Left cardiac atrium (tissue), 4 donors: Measurements from ENCODE around the gene CIT. TPM values are rescaled to one million over a fixed set of nuclear protein-coding genes. Genes with fewer than 3 reads are reported as not detected.
A peak's percentile ranks its signal among the peaks of the same experiment; 100 is the strongest.

Experiments used
- ATAC-seq, 2 donors: fragments of 200-7000 bp; cut with Tn5 transposase; one replicate each; pipeline ENCODE4 v1.9.1; 2020; ENCODE audit warnings: mild to moderate bottlenecking in 2 of 2, moderate library complexity in 2 of 2
- DNase-seq: peaks from one replicate; pipeline ENCODE4 v3.0.0-alpha.2; 2020
- intact Hi-C, 2 donors: fragments of 100-400 bp; cut with DNase I; formaldehyde crosslinking; loops; one replicate each; pipeline versions ENCODE4 v1.14.1 to v1.15.1; 2022 to 2023
- total RNA-seq, 2 donors: library from RNA; stranded (reverse); fragmentation: NEBNext Ultra II Directional; extraction: Animal tissue kit (Norgen Biotek cat#: 25700); gene quantifications; one replicate each; pipeline ENCODE4 v1.2.1, GENCODE V29; 2021
- donor health status: DM: no; HTN: yes; CAD: no.
- donor health status: DM: no; HTN: yes; CAD: no; lungs with severe emphysema.
- donor health status: DM: yes; HTN: yes; CAD: no.
- donor health status: Dilated cardiomyopathy.

The CIT gene
- total RNA-seq, 2 donors from 2014 or later = 1.7 to 3.1 TPM

DNA sequence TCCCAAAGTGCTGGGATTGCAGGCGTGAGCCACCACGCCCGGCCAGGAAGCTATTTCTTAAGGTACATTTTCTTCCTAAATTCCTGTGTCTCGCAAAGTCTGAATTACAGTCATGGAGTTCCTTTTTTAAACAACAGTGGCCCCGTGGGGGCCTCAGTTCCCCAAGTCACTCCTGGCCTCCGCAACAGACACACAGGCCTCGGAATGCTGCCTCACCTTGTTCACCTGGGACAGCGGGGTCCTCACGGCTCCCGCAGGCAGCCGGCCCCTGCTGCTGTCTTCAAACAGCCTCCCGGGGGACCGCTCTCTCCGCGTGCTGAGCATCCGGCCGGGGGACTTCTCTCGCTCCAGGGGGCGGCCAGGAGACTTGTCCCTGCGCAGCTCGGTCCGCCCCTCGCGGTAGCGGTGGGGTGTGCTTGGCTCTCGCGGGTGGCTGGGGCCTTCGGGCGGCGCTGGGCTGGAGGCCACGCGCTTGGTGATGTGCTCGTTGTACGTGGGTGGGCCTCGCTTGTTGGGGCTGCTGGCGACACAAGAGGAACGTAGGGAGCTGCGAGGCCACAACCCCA is 187.1 kb downstream of the CIT start:
- DNase-seq (no peak), ATAC-seq (no peak)
- intact Hi-C loops = loop anchor here in 1 of 2 donors (10.0 kb wide), 1 partner anchor 95 kb away; no protein-coding TSS in a partner anchor

DNA sequence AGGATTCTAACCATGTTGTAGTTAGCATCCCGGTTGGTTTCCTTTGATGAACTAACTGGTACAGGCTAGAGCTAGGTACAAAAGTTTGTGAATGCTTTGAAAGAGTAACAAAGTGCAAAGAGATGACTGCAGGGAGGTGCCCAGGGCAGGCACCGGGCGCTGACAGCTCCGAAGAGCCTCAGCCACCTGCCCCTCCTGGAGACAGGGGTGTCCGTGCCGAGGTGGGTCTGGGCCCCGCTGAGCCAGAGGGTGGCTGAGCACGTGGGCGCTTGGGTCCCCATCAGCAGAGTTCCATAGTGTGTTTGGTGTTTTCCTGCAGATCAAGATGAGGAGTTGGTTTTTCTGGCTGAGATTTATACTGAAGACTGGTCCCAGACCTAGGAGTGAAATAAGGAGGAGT is 189.2 kb downstream of the CIT start:
- intact Hi-C loops = no loop called here
- ATAC-seq (no peak), DNase-seq (no peak)

DNA sequence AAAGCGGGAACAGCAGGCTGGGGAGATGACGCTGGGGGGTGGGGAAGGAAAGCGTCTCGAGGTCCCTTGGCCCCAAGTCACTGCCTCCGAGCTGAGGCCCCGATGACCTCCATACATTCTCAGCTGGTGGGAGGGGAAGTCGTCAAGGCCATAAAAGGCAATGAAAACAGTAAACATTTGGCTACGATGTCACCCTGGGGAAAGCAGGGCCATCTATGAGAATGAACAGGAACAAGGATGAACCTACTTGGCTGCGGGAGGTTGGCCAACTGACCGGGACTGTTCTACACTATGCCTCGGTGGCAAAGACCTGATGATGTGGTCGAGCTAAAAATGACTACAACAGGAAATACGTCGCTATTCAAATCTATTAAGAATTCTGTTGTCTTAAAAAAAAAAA is 189.7 kb downstream of the CIT start:
- intact Hi-C loops = no loop called here
- DNase-seq (no peak), ATAC-seq (no peak)

DNA sequence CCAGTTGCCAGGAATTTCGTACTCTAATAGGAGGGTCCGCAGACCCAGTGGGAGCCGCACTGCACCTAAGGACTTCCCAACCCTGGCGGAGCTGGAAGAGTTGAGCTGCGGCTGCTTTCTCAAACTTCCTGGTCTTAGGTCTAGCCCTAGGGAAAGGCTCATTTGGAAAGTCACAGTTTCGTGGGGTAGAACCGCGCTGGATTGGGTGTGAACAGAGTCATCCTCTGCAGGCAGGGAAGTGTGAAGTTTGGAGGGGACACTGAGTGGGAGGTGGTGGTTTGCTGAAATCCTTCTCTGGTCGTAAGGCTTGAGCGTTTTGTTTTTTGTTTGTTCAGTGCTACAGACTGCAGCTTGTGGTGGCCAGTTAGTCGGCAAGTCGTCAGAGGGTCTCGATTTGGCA is 190.3 kb downstream of the CIT start:
- intact Hi-C loops = no loop called here
- no peak for DNase-seq
- ATAC-seq = no peak

DNA sequence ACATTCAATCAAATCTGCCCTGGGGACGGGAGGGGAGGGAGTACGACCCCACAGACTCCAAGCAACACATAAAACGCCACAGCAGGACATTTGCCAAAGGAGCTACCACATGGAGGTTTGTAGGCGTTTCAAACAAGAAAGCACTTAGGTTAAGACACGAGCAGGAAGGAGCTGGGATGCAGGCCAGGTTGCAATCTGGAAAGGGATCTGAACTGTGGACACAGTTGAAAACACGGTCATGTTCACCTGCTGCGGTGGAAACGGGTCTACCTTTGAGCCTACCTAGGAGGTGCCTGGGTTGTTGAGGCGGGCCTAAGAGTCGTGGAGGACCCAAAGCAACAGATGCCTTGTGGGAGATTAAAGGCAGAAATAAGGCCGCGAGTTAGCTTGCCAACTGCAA is 190.8 kb downstream of the CIT start:
- ATAC-seq = no peak
- DNase-seq = no peak
- intact Hi-C loops = no loop called here

DNA sequence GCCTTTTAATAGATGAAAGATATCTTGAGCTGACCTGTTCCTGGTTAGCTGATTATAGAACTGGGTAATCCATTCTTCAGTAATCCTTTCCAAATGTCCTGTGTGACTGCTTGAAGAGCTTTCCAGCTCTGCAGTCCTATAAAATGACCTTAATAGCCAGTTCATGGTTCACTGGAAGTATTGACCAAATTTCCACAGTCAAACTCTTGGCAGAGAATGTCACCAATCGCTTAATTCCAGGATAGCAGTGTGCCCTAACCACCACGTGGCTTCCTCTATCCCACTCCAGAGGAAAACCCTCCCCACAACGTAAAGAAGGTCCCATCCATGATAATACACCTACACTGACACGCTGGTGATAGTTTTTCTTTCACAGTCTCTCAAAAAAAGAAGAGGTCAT is 191.7 kb downstream of the CIT start:
- ATAC-seq (no peak), DNase-seq (no peak)
- intact Hi-C loops = no loop called here

DNA sequence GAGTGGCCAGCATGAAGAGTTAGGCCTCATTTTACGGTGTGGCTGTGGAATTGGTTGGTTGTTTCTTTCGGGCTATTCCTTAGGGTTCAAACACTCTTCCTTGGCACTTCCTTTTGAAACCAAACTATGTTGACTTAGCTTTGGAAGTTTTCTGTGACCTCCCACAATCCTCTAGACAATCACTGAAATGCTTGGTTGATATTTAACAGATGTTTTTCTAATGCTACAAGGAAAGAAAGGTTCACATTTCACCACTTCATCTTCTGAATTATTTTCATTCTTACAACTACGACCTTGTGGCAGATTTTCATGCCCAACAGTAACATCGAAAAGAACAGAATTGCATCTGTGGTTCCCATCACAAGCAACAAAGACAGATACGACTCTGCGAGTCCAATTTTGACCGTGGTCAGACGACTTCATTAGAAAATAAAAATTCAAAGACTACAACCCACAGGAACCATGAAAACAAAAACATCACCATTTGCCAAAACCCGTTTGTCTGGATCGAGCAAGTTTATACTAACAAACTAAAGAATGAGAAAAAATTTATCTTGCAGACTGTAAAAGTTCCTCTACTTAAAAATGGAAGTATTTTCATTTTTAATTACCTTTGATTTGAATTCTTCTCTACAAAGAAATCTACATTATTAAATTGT is 192.3 kb downstream of the CIT start:
- intact Hi-C loops = no loop called here
- ATAC-seq (no peak), DNase-seq (no peak)

DNA sequence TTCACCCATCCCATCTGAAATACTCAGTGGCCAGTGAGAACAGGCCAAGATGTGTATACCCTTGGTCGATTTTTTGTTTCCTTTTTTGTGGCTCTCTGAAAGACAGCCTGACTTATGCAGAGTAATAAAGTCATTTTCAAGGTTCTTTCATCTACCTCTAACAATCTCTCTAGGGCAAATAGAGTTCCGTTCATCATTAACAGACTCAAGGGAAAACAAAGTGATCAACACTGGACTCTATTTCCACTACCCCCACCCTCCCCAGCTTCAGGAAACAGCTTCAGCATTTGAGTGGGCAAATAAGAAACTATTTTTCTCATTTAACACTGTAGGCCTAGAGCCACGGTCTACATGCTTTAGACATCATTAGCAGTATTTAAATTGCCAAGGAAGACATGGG is 193.3 kb downstream of the CIT start:
- DNase-seq = no peak
- ATAC-seq = no peak
- intact Hi-C loops = no loop called here

DNA sequence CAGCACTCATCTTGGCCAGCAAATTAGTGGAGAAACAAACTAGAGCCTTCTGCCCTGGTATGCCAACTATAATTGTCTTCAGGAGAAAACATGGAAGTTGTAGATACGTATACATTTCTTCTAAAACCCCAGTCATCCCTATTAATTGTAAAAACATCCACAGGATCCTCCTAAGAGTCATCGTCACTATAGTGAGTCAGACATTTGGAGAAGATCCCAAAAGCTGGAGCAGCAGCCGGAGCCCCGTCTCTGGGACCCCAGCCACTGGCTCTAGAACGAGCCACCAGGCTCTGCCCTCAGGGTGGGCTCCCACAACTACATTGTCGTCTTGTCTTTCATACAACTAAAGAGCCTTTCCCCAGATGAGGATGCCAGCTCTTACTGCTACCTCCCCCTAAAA is 193.7 kb downstream of the CIT start:
- ATAC-seq (no peak), DNase-seq (no peak)
- intact Hi-C loops = no loop called here

DNA sequence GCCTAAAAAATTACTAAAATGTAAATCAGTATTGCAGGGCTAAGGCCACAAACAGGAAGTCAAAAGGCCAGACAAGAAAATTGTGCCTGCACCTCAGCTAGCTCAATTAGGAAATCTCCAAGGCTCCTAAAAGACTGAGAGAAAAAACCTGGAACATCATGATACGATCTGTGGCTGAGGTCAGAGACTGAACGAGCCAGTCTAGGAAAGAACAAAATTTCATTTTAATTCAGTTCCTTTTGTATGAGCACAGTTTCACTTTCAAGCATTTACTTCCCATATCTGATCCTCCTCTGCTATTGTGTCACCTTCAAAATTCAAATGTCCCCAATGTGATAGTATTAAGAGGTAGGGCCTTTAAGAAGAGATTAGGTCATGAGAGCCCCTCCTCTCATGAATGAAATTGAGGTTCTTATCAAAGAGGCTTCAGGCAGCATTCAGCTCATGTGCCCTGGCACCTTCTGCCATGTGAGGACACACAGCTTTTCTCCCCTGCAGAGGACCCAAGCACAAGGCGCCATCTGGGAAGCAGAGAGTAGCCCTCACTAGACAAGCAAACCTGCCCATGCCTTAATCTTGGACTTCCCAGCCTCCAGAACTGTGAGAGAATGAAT is 194.4 kb downstream of the CIT start:
- ATAC-seq (peak in 1 of 2 donors; percentile 14), DNase-seq (no peak)
- intact Hi-C loops = no loop called here

DNA sequence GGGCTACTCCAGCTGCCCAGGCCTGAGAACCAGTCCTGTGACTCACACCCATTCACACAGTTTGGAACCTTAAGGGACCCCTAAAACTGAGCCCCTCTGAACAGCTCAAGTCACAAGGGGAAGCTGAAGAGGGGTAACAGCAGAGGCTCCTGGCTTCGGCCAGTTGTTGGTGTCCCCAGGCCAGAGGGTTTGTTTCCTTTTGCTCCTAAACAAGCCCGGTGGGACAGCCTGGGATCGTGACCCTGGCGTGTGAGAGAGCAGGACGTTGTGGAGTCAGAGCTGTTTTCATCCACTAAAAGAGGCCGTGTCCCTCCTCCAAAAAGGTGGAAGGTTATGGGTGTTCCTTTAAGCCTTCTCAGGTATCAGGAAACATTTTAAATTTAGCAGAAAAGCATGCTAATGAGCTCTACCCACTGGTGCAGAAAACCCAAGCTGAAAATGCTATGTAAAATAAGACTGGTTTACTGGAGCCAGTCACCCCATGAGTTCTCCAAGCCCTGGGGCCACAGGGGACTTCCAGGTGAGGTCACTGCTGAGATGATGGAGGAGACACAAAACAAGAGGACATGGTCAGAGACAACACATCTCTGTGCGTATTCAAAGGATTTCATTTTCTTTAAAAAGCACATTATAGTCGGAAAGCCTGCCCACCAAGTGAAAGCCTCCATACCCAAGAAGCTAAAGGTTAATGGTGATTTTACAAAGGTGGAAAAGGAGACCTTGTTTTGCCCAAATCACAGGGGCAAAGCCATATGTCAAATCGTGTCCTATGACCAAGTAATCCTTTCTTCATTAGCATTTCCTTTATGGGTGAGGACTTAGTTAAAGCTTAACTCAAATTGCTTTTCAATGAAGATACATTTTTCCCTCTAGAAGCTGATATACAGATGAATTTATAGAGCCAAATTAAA is 195.1 kb downstream of the CIT start:
- no peak for DNase-seq
- intact Hi-C loops = no loop called here
- ATAC-seq = no peak

DNA sequence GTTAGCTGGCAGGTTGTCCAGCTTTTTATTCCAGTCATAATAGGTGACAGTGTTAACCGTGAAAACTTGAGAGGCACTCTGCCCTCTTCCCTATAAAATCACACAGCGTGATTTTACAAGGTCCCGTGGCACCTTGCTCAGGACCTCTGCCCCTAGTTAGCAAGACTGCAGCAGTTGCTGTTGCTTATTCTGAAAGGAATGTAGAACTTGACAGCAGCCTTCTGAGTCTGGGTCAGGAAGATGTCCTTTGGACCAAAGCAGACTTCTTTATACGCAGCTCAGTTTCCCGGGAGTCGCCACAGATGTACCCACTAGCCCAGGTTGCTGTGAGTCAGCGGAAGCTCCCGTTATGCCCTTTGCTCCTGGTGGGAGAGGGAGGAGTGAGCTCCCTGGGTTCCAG is 196.0 kb downstream of the CIT start:
- DNase-seq (no peak), ATAC-seq (no peak)
- intact Hi-C loops = no loop called here

DNA sequence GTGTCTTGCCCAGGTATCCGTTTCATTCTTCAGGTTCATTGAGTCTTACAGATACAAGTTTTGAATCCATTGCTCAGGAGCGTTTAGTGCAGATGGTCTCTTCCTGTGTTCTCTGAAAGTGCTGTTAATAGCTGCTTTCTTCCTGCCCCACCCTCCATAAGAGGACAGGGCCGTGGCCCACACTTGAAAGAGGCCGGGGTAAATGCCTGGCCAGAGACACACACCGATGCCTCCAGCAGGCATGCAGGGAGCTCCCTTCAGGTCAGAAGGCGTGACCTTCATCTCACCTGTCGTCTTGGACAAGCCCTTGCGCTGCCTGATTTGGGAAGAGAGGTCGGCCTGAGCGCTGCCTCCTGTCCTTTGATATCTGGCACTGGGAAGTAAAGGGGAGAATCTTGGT is 197.6 kb downstream of the CIT start:
- intact Hi-C loops = no loop called here
- DNase-seq (no peak), ATAC-seq (no peak)

DNA sequence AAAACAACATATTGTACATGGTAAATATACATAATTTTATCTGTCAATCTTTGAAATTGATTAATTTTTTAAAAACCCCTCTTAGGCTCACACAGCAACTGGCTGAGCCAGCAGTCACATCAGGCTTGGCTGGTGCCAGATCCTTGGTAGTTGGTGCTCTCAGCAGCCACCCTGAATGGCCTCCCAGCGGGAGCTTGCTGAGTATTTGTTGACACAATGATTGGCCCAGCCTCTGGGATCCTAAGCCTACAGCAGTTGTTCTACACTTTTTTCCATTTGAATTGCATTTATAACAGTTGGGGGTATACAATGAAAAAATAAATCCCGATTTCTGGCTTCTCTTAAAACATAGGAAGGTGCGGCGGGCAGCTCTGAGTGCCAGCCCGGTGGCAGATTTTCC is 198.0 kb downstream of the CIT start:
- intact Hi-C loops = no loop called here
- no peak for ATAC-seq

DNA sequence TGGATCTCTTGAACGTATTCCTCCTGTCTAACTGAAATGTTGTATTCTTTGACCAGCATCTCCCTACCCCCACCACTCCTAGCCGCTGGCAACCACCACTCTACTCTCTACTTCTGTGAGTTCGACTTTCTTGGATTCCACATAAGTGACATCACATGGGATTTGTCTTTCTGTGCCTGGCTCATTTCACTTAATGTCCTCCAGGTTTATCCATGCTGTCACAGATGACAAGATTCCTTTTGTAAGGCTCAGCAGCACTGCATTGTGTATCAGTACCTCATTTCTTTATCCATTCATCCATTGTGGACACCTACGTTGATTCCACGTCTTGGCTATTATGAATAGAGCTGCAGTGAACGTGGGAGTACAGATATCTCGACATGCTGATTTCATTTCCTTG is 198.7 kb downstream of the CIT start:
- DNase-seq (no peak), ATAC-seq (no peak)
- intact Hi-C loops = no loop called here

More for the DNA sequence above, 198.0 kb downstream of the CIT start:
- DNase-seq = no peak

DNA sequence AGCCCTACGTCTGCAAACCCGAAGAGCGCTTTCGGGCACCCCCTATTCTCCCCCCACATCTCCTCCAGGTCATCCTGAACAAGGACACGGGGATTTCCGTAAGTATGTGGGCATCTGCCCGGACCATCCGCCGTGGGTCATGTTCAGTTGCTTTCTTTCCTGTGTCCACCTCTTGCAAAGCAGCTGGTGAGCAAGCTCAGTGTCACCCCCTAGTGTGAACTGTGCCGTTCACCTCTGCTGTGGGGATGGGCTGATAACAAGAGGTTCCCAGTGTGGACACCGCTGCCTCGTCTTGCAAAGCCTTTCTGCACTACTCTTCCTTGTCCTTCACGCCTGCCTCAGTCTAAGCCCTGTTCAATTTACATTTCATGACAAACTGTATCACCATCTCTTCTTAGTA is 200.5 kb downstream of the CIT start:
- ATAC-seq (no peak), DNase-seq (no peak)
- intact Hi-C loops = no loop called here

DNA sequence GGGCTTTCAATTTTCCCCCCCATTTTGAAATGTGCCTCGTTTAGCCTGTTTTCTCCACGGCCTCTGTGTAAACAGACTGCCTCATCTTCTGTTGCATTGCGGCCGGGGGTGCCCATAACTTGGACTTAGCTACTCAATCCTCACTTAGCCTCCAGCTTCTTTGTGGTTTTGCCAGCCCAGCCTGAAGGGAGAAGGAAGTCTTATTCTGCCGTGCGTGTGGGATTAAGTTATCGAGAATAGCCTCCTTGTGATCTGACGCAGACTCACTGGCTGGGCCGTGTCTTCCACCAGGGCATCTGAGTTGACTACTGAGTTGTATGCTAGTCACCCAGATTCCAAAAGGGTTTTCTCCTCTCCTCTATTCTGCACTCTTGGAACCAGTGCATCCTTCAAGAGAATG is 201.1 kb downstream of the CIT start:
- intact Hi-C loops = no loop called here
- ATAC-seq (no peak), DNase-seq (no peak)

DNA sequence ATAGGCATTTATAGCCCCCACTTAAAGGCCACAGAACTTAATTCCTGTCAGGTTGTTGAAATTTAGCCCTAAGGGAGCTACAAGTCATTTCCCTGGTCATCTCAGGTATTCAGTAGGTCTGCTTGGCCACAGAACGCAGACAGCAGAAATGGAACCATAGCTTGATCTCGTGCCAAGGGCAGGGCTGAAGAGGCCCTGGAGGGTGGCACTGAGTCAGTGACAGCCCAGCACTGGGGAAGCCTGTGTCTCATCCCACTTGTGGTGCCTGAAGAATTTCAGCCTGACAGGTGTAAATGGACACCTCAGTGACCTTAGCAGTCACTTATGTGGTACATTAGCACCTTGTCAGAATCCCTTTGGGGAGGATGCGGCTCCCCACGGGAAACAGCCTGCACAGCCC is 202.6 kb downstream of the CIT start:
- no peak for DNase-seq
- ATAC-seq = peak in 1 of 2 donors; percentile 24
- intact Hi-C loops = no loop called here

DNA sequence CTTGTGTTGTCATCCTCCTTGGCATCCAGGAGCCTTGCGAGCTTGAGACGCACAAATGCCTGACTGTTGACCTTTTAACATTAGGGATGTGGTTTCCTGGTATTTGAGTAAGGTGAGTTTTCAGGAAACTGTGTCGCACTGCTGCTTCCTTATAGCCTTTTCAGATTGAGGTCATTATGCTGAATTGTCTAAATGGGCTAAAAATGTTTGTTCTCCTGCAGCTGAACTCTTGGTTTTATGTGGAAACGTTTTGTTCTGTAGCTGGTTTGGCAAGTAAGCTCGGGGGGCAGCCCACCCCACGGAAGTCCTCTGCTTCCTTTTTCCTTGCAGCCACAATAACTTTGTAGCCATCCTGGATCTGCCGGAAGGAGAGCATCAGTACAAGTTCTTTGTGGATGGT is 203.5 kb downstream of the CIT start:
- intact Hi-C loops = no loop called here
- ATAC-seq (peak; percentile 36 to 39), DNase-seq (peak; percentile 39)

DNA sequence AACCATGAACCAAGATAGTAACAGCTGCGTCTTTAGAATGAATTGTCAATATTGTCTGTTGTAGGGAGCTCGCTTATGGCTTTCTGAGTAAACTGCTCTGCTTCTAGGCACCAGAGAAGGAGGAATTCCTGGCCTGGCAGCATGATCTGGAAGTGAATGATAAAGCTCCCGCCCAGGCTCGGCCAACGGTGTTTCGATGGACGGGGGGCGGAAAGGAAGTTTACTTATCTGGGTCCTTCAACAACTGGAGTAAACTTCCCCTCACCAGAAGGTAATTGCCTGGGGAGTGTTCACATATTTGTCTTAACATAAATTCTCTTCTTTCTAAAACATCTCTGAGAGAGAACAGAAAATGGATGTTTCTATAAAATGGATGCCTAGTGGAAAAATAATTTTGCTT is 204.9 kb downstream of the CIT start:
- ATAC-seq (no peak), DNase-seq (no peak)
- intact Hi-C loops = no loop called here
